ENCODE data around the gene DGKZ. TPM values are rescaled to one million over a fixed set of nuclear protein-coding genes. Genes with fewer than 3 reads are reported as not detected.

DGKZ gene
- total RNA-seq, 1 donor from 2014 or later = 78.8 TPM

DNA sequence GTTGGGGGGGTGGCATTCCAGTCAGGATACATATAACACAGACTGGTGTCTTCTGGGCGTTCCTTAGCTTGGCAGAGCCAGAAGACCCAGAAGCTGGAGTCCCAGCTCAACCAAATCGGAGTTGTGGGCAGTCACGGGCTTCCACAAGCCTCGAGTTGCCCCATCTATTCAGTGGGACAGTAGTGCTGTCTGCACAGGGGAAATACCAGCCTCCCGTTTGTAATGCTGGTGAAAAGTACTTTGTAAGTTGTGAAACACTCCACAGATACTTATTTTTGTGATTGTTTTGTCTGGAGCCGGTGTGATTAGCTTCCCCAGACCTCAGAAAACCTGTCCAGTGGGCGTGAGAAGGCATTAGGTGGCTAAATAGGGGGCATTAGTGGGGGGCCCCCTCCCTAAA, 13.6 kb downstream of the DGKZ start:
- Histone ChIP-seq H3K4me1 (peaks cover 53% of the 10 kb centered on the region), H3K9me3 (no peaks in the 10 kb centered on the region), H3K27me3 (no peaks in the 10 kb centered on the region), H3K4me3 (peak overlapping the region; percentile 20 to 30), H3K27ac (peak overlapping the region; percentile 70), H3K36me3 (no peaks in the 10 kb centered on the region)
- no peak for TF ChIP-seq POLR2A (IDR thresholded peaks at IDR 0.05)
- TF ChIP-seq, protein P1, sequence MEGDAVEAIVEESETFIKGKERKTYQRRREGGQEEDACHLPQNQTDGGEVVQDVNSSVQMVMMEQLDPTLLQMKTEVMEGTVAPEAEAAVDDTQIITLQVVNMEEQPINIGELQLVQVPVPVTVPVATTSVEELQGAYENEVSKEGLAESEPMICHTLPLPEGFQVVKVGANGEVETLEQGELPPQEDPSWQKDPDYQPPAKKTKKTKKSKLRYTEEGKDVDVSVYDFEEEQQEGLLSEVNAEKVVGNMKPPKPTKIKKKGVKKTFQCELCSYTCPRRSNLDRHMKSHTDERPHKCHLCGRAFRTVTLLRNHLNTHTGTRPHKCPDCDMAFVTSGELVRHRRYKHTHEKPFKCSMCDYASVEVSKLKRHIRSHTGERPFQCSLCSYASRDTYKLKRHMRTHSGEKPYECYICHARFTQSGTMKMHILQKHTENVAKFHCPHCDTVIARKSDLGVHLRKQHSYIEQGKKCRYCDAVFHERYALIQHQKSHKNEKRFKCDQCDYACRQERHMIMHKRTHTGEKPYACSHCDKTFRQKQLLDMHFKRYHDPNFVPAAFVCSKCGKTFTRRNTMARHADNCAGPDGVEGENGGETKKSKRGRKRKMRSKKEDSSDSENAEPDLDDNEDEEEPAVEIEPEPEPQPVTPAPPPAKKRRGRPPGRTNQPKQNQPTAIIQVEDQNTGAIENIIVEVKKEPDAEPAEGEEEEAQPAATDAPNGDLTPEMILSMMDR (IDR thresholded peaks at IDR 0.05) = no peak
- no peak for TF ChIP-seq POLR2AphosphoS5 (IDR thresholded peaks at IDR 0.05; ENCODE audit: insufficient read depth in 1 of 2, low read depth in 1 of 2)
- intact Hi-C loops (cut with DNase I) = no loop called here
- DNase-seq (ENCODE audit: extremely low spot score in 2 of 2) = no peak

DNA sequence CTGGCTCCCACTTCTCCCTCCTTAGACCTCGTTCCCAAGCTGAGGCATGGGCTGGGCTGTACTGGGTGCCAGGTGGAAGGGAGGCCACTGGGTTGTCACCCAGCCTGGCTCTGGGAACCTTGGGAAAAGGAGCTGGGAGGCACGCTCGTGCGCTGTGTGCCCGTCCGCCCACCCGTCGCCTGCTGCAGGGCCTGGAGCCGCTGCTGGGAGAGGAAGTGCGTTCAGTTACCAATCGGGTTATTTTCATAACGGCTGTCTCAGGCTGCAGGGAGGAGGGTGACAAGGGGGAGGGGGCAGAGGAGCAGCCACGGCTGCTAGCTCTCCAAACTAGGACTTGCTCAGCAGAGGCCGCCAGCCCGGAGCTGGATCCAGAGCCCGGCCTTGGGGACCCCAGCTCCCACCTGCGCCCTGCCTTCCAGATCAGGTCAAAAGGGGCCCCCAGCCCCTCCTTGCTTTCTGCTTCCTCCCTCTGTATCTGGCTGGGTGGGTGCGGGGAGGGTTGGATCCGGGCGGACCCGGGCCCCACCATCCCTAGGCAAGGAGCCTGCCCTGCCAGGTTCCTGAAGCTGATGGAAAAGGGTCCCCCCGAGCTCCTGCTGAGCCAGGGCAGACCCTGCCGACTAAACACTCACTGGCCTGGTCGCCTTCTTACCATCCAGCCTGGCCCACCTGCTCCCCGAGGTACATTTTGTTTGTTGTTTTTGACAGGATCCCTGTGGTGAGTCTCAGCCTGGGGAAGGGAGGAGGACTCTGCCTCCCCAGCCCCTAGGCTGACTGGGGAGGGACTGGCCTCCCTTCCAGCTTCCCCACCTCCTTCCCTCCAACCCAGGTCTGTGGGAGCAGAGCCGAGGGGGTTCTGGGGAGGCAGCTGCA, 14.3 kb downstream of the DGKZ start:
- peaks cover 47% of the 10 kb centered on the region for H3K4me1 ChIP-seq
- DNase-seq (ENCODE audit: extremely low spot score in 2 of 2) = no peak
- TF ChIP-seq POLR2AphosphoS5 (IDR thresholded peaks at IDR 0.05; ENCODE audit: insufficient read depth in 1 of 2, low read depth in 1 of 2) (peak in 1 of 2 donors; percentile 27), POLR2A (IDR thresholded peaks at IDR 0.05) (no peak)
- TF ChIP-seq, protein P1 (IDR thresholded peaks at IDR 0.05) = no peak
- H3K36me3 ChIP-seq = no peaks in the 10 kb centered on the region
- peak overlapping the region; percentile 70 for H3K27ac ChIP-seq
- intact Hi-C loops (cut with DNase I) = no loop called here
- H3K9me3 ChIP-seq = no peaks in the 10 kb centered on the region
- peak overlapping the region; percentile 20 to 30 for H3K4me3 ChIP-seq
- H3K27me3 ChIP-seq = no peaks in the 10 kb centered on the region

GRCh38 chr11:46362156-46363030, 15.1 kb downstream of the DGKZ start:
- no peak for TF ChIP-seq POLR2AphosphoS5 (IDR thresholded peaks at IDR 0.05; ENCODE audit: insufficient read depth in 1 of 2, low read depth in 1 of 2)
- TF ChIP-seq POLR2A (IDR thresholded peaks at IDR 0.05) = no peak
- TF ChIP-seq, protein P1 (IDR thresholded peaks at IDR 0.05) = no peak
- intact Hi-C loops (cut with DNase I) = no loop called here
- H3K27ac ChIP-seq = peak overlapping the region; percentile 70
- peaks cover 46% of the 10 kb centered on the region for H3K4me1 ChIP-seq
- H3K27me3 ChIP-seq = no peaks in the 10 kb centered on the region
- no peak for DNase-seq (ENCODE audit: extremely low spot score in 2 of 2)
- no peaks in the 10 kb centered on the region for H3K36me3 ChIP-seq
- H3K4me3 ChIP-seq = peak overlapping the region; percentile 20 to 30
- no peaks in the 10 kb centered on the region for H3K9me3 ChIP-seq

- H3K4me1 ChIP-seq = peaks cover 46% of the 10 kb centered on the region
- H3K27ac ChIP-seq = peak overlapping the region; percentile 70
- H3K27me3 ChIP-seq = no peaks in the 10 kb centered on the region
- no peaks in the 10 kb centered on the region for H3K9me3 ChIP-seq
- H3K4me3 ChIP-seq = no peak overlapping the region
- TF ChIP-seq POLR2A (IDR thresholded peaks at IDR 0.05) (no peak), POLR2AphosphoS5 (IDR thresholded peaks at IDR 0.05; ENCODE audit: insufficient read depth in 1 of 2, low read depth in 1 of 2) (no peak)
- TF ChIP-seq, protein P1 (IDR thresholded peaks at IDR 0.05) = no peak
- DNase-seq (ENCODE audit: extremely low spot score in 2 of 2) = no peak
- H3K36me3 ChIP-seq = no peaks in the 10 kb centered on the region
- intact Hi-C loops (cut with DNase I) = no loop called here
These were observed 15.8 kb downstream of the DGKZ start for GRCh38 chr11:46363031-46363407.

All from vagina (tissue), 2 donors.